ENCODE measurements around the gene DHX15.

DNA sequence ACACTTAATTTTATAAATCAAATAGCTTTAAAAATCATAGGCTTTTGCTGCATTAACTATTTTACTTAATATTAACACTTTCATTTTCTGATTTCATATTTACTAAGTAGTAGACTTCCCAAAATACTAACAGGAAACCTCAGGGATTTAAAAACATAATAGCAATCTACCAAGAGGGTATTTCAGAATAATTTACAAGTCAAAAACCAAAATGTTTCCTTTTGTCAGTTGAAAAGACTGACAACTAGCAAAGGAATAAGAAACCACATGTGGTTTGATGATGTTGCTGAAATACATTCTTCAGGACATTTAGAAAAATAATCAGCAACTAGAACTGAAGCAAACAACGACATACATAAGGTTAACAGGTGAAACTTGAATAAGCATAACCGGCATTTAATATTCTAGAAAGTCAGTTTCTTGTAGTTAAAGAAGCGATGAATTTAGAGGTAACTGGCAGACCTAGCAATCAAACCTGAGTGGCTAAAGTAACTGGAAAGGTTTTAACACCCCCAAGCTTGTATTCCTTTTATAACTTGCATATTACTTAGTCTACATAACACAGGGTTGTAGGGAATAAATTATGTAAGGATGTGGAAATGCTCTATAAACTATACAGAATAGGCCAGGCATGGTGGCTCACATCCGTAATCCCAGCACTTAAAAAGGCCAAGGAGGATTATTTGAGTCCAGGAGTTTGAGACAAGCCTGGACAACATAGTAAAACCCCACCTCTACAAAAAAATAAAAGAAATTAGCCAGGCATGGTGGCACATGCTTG, 40.0 kb downstream of the DHX15 start:
- TF ChIP-seq, protein P1, sequence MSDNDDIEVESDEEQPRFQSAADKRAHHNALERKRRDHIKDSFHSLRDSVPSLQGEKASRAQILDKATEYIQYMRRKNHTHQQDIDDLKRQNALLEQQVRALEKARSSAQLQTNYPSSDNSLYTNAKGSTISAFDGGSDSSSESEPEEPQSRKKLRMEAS (CRISPR knock-in tag; IDR thresholded peaks at IDR 0.05) = no peak
- TF ChIP-seq CTCF (IDR thresholded peaks at IDR 0.05) (no peak), NR2C2 (CRISPR knock-in tag; IDR thresholded peaks at IDR 0.05) (no peak), USF1 (CRISPR knock-in tag; IDR thresholded peaks at IDR 0.05) (no peak), CREB1 (CRISPR knock-in tag; IDR thresholded peaks at IDR 0.05) (no peak), ZNF423 (CRISPR knock-in tag; IDR thresholded peaks at IDR 0.05) (no peak), ZNF425 (CRISPR knock-in tag; conservative IDR thresholded peaks at IDR 0.05) (no peak), PRRX2 (CRISPR knock-in tag; IDR thresholded peaks at IDR 0.05) (no peak), FOXJ3 (CRISPR knock-in tag; IDR thresholded peaks at IDR 0.05; ENCODE audit: borderline replicate concordance) (no peak)
